COR-L47 (cell line): ENCODE data around the gene RPL15.

Source experiments
- DNase-seq: peaks from one replicate; lab custom pipeline; 2025; lab: John Stamatoyannopoulos, UW

The RPL15 gene

GRCh38 chr3:23961913-23962312, 45.0 kb downstream of the RPL15 start:
- no peak for DNase-seq

- no peak for DNase-seq
Measured at GRCh38 chr3:23964537-23965235, 47.8 kb downstream of the RPL15 start.

- no peak for DNase-seq
Measured at GRCh38 chr3:23966328-23966727, 49.4 kb downstream of the RPL15 start.

- no peak for DNase-seq
Measured at GRCh38 chr3:23968463-23969184, 51.7 kb downstream of the RPL15 start.

- DNase-seq, result no peak
Measured at GRCh38 chr3:23969393-23969792, 52.5 kb downstream of the RPL15 start.
